Loucy (cell line): ENCODE data around the gene B9D1.

ENCODE experiments used
- CTCF ChIP-seq: fragments of 200-600 bp; sonication (generic); conservative IDR thresholded peaks from 2 replicates; pipeline ENCODE4 v1.5.1; 2014; ENCODE audit warnings: mild to moderate bottlenecking, antibody characterized with exemption, low read length
- EZH2phosphoT487 ChIP-seq: fragments of 200-600 bp; IDR thresholded peaks from 2 replicates; pipeline ENCODE4 v1.6.1; 2018; ENCODE audit warnings: antibody characterized with exemption, mild to moderate bottlenecking, moderate library complexity, borderline replicate concordance

- TF ChIP-seq CTCF (no peak), EZH2phosphoT487 (no peak)
Observed at GRCh38 chr17:19365499-19365817, 2.9 kb upstream of the B9D1 start.
